ENCODE results near the gene EREG. TPM values are rescaled to one million over a fixed set of nuclear protein-coding genes. Genes with fewer than 3 reads are reported as not detected.

Gene EREG
- total and polyA plus RNA-seq, 4 donors: 0.51 TPM; not detected in 3

DNA sequence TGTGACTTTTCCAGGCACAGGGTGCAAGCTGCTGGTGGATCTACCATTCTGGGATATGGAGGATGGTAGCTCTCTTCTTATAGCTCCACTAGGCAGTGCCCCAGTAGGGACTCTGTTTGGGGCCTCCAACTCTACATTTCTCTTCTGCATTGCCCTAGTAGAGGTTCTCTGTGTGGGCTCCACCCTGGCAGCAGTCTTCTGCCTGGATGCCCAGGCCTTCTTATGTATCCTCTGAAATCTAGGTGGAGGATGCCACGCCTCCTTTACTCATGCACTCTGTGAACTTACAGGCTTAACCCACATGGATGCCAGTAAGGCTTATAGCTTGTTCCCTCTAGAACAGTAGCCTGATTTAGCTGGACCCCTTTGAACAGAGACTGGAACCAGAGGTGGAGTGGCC is 20.9 kb upstream of the EREG start:
- 54% methylated on average over 1 of the region's 1 CpG for WGBS
- no peaks in the 10 kb centered on the region for H3K36me3 ChIP-seq (ENCODE audit: control insufficient read depth in 4 of 4, insufficient read depth in 3 of 4, low read depth in 1 of 4, low read length in 3 of 4)

DNA sequence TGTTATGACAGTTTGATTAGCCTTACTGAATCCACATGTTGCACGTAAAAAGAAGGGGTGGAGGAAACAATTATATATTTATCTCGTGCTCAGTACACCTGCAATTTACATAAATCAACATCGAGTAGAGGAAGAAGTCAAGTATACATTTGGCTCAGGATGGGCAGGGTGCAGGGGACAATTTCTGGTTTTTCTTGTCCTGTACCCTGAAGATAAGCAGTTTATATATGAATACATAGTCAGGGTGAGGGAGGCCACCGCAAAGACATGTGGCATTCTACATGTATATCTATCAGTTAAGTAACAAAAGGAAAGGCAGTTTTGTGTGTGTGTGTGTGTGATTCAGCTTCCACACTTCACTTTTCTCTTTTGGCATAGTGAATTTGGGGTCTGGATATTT is 11.1 kb upstream of the EREG start:
- 53% methylated on average over 4 of the region's 4 CpGs for WGBS
- H3K9me3 ChIP-seq (ENCODE audit: control insufficient read depth in 4 of 4, low read length in 3 of 4): no peaks in the 10 kb centered on the region
- no peak for DNase-seq (ENCODE audit: low spot score)
- no peak overlapping the region for H3K27ac ChIP-seq (ENCODE audit: low read depth in 1 of 2, low read length in 2 of 2)
- TF ChIP-seq HNF4G (IDR thresholded peaks at IDR 0.05): no peak
- no peaks in the 10 kb centered on the region for H3K4me1 ChIP-seq (ENCODE audit: control insufficient read depth in 4 of 4, insufficient read depth in 4 of 4, low read length in 3 of 4)
- no peaks in the 10 kb centered on the region for H3K27me3 ChIP-seq (ENCODE audit: control insufficient read depth in 4 of 4, insufficient read depth in 4 of 4, low read length in 3 of 4)
- H3K36me3 ChIP-seq (ENCODE audit: control insufficient read depth in 4 of 4, insufficient read depth in 3 of 4, low read depth in 1 of 4, low read length in 3 of 4): no peaks in the 10 kb centered on the region
- H3K9ac ChIP-seq (ENCODE audit: low read depth in 1 of 2, low read length in 2 of 2): no peak overlapping the region
- no peak overlapping the region for H3K4me3 ChIP-seq (ENCODE audit: low read depth in 1 of 3, low read length in 3 of 3)

More for the DNA sequence above, 20.9 kb upstream of the EREG start:
- TF ChIP-seq TAF1 (conservative IDR thresholded peaks at IDR 0.05) (no peak), SP1 (IDR thresholded peaks at IDR 0.05) (no peak), RAD21 (IDR thresholded peaks at IDR 0.05) (no peak), HNF4G (IDR thresholded peaks at IDR 0.05) (no peak), NR2F2 (IDR thresholded peaks at IDR 0.05) (no peak), RXRA (IDR thresholded peaks at IDR 0.05) (no peak), EGR1 (IDR thresholded peaks at IDR 0.05; ENCODE audit: low read depth in 2 of 2) (no peak), FOXA2 (IDR thresholded peaks at IDR 0.05) (no peak)
- TF ChIP-seq, protein P1, sequence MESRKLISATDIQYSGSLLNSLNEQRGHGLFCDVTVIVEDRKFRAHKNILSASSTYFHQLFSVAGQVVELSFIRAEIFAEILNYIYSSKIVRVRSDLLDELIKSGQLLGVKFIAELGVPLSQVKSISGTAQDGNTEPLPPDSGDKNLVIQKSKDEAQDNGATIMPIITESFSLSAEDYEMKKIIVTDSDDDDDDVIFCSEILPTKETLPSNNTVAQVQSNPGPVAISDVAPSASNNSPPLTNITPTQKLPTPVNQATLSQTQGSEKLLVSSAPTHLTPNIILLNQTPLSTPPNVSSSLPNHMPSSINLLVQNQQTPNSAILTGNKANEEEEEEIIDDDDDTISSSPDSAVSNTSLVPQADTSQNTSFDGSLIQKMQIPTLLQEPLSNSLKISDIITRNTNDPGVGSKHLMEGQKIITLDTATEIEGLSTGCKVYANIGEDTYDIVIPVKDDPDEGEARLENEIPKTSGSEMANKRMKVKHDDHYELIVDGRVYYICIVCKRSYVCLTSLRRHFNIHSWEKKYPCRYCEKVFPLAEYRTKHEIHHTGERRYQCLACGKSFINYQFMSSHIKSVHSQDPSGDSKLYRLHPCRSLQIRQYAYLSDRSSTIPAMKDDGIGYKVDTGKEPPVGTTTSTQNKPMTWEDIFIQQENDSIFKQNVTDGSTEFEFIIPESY (IDR thresholded peaks at IDR 0.05): no peak
- TF ChIP-seq, protein P2, sequence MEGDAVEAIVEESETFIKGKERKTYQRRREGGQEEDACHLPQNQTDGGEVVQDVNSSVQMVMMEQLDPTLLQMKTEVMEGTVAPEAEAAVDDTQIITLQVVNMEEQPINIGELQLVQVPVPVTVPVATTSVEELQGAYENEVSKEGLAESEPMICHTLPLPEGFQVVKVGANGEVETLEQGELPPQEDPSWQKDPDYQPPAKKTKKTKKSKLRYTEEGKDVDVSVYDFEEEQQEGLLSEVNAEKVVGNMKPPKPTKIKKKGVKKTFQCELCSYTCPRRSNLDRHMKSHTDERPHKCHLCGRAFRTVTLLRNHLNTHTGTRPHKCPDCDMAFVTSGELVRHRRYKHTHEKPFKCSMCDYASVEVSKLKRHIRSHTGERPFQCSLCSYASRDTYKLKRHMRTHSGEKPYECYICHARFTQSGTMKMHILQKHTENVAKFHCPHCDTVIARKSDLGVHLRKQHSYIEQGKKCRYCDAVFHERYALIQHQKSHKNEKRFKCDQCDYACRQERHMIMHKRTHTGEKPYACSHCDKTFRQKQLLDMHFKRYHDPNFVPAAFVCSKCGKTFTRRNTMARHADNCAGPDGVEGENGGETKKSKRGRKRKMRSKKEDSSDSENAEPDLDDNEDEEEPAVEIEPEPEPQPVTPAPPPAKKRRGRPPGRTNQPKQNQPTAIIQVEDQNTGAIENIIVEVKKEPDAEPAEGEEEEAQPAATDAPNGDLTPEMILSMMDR (IDR thresholded peaks at IDR 0.05; ENCODE audit: low read depth, low read length, missing input control): no peak
- TF ChIP-seq, protein P3, sequence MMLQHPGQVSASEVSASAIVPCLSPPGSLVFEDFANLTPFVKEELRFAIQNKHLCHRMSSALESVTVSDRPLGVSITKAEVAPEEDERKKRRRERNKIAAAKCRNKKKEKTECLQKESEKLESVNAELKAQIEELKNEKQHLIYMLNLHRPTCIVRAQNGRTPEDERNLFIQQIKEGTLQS (IDR thresholded peaks at IDR 0.05): no peak
- Histone ChIP-seq H3K9me3 (ENCODE audit: control insufficient read depth in 4 of 4, low read length in 3 of 4) (peaks cover 0 to 11% (median 5%) of the 10 kb centered on the region in 4 donors), H3K27ac (ENCODE audit: low read depth in 1 of 2, low read length in 2 of 2) (no peak overlapping the region), H3K4me3 (ENCODE audit: low read depth in 1 of 3, low read length in 3 of 3) (no peak overlapping the region), H3K9ac (ENCODE audit: low read depth in 1 of 2, low read length in 2 of 2) (no peak overlapping the region), H3K4me1 (ENCODE audit: control insufficient read depth in 4 of 4, insufficient read depth in 4 of 4, low read length in 3 of 4) (no peaks in the 10 kb centered on the region), H3K27me3 (ENCODE audit: control insufficient read depth in 4 of 4, insufficient read depth in 4 of 4, low read length in 3 of 4) (no peaks in the 10 kb centered on the region)
- DNase-seq (ENCODE audit: low spot score): no peak

DNA sequence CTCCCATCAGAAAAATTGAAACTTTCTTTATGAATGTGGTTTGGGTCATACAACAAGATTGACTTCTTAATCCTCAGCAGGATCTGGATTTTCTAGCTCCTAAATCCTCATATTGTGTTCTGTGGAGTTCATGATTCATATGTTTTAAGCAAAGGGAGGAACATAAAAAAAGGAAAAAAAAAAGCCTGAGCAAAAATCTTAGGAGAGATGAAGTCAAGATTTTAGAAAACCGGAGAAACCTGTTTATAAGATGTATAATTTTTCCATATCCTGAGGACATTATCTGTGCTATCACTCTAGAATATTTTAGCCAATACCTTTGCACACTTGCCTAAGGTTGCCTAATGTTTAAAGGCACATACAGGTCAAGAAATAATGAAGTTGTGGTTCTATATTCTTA is 7.0 kb upstream of the EREG start:
- TF ChIP-seq JUND (IDR thresholded peaks at IDR 0.05) (no peak), RXRA (IDR thresholded peaks at IDR 0.05) (no peak), GABPA (IDR thresholded peaks at IDR 0.05 in 1 of 2, conservative IDR thresholded peaks at IDR 0.05 in 1 of 2) (no peak), FOXA2 (IDR thresholded peaks at IDR 0.05) (no peak)
- TF ChIP-seq, protein P1 (IDR thresholded peaks at IDR 0.05): no peak
- TF ChIP-seq, protein P3 (IDR thresholded peaks at IDR 0.05): no peak
- Histone ChIP-seq H3K27me3 (ENCODE audit: control insufficient read depth in 4 of 4, insufficient read depth in 4 of 4, low read length in 3 of 4) (no peaks in the 10 kb centered on the region), H3K4me1 (ENCODE audit: control insufficient read depth in 4 of 4, insufficient read depth in 4 of 4, low read length in 3 of 4) (no peaks in the 10 kb centered on the region), H3K9me3 (ENCODE audit: control insufficient read depth in 4 of 4, low read length in 3 of 4) (no peaks in the 10 kb centered on the region), H3K36me3 (ENCODE audit: control insufficient read depth in 4 of 4, insufficient read depth in 3 of 4, low read depth in 1 of 4, low read length in 3 of 4) (no peaks in the 10 kb centered on the region), H3K9ac (ENCODE audit: low read depth in 1 of 2, low read length in 2 of 2) (no peak overlapping the region), H3K4me3 (ENCODE audit: low read depth in 1 of 3, low read length in 3 of 3) (no peak overlapping the region), H3K27ac (ENCODE audit: low read depth in 1 of 2, low read length in 2 of 2) (no peak overlapping the region)
- no peak for DNase-seq (ENCODE audit: low spot score)
- WGBS: 81% methylated on average over 1 of the region's 1 CpG
